GM12875 (cell line): ENCODE results near the gene ANKZF1.

Experiments
- H3K4me3 ChIP-seq: one replicate; pipeline ENCODE4 v1.5.1; 2011; ENCODE audit warnings: low read depth, low read length, control low read depth
- CTCF ChIP-seq: IDR thresholded peaks from 2 replicates; pipeline ENCODE4 v1.5.1; 2011; ENCODE audit warnings: low read depth, mild to moderate bottlenecking, control low read depth, inconsistent platforms, low read length, moderate library complexity, borderline replicate concordance; ENCODE audit not compliant: insufficient read depth

ANKZF1 gene

GRCh38 chr2:219229305-219230058 lies at the start of gene ANKZF1, which contains the start of gene ATG9A:
ANKZF1 (plus strand) TSS chr2:219229806; CDS start chr2:219230258, 452 bp downstream.
ATG9A (minus strand) TSS chr2:219229636; CDS start chr2:219228024, 1,612 bp downstream.
- no peak for TF ChIP-seq CTCF
- peak within 1 kb of the TSS; percentile 84 for H3K4me3 ChIP-seq

- no peak for TF ChIP-seq CTCF
- no peak overlapping the region for H3K4me3 ChIP-seq
Observed at GRCh38 chr2:219180961-219181360, 48.6 kb upstream of the ANKZF1 start.

- H3K4me3 ChIP-seq: no peak overlapping the region
- no peak for TF ChIP-seq CTCF
Observed at GRCh38 chr2:219181531-219181930, 48.1 kb upstream of the ANKZF1 start.

GRCh38 chr2:219182331-219183150 lies 47.1 kb upstream of the ANKZF1 start:
- no peak overlapping the region for H3K4me3 ChIP-seq
- no peak for TF ChIP-seq CTCF

GRCh38 chr2:219183151-219183772 lies 46.3 kb upstream of the ANKZF1 start:
- no peak overlapping the region for H3K4me3 ChIP-seq
- TF ChIP-seq CTCF: no peak

GRCh38 chr2:219184121-219184520 lies 45.5 kb upstream of the ANKZF1 start:
- H3K4me3 ChIP-seq: no peak overlapping the region
- TF ChIP-seq CTCF: no peak
